ENCODE results near the gene ZNF646. TPM values are rescaled to one million over a fixed set of nuclear protein-coding genes. Genes with fewer than 3 reads are reported as not detected.
A peak's percentile ranks its signal among the peaks of the same experiment; 100 is the strongest.

Gene ZNF646
- total RNA-seq, 6 experiments from 2014 or later = 13.0 to 16.3 (median 14.7) TPM

- H3K4me3 Mint-ChIP-seq = no peak overlapping the region
- no peaks in the 10 kb centered on the region for H3K9me3 Mint-ChIP-seq
- H3K36me3 Mint-ChIP-seq (ENCODE audit: low read depth) = peaks cover 6% of the 10 kb centered on the region
- peaks cover 3% of the 10 kb centered on the region for H3K27me3 Mint-ChIP-seq (ENCODE audit: insufficient read depth)
- H3K27ac Mint-ChIP-seq = no peak overlapping the region
- H3K4me1 Mint-ChIP-seq (ENCODE audit: low read depth) = peaks cover 10% of the 10 kb centered on the region
- no peak for TF ChIP-seq CTCF (IDR thresholded peaks at IDR 0.05)
- DNase-seq = no peak
These were observed 12.3 kb downstream of the ZNF646 start for GRCh38 chr16:31086629-31086906.

- Mint-ChIP-seq H3K4me1 (ENCODE audit: low read depth) (peaks cover 14% of the 10 kb centered on the region), H3K27me3 (ENCODE audit: insufficient read depth) (peaks cover 3% of the 10 kb centered on the region), H3K9me3 (no peaks in the 10 kb centered on the region), H3K4me3 (no peak overlapping the region), H3K27ac (no peak overlapping the region), H3K36me3 (ENCODE audit: low read depth) (peaks cover 6% of the 10 kb centered on the region)
- no peak for DNase-seq
- TF ChIP-seq CTCF (IDR thresholded peaks at IDR 0.05) = no peak
These were observed 13.3 kb downstream of the ZNF646 start for GRCh38 chr16:31087481-31087880.

GRCh38 chr16:31087971-31088370 is 13.7 kb downstream of the ZNF646 start:
- no peak for DNase-seq
- Mint-ChIP-seq H3K27me3 (ENCODE audit: insufficient read depth) (peaks cover 3% of the 10 kb centered on the region), H3K27ac (no peak overlapping the region), H3K36me3 (ENCODE audit: low read depth) (peaks cover 6% of the 10 kb centered on the region), H3K4me3 (no peak overlapping the region), H3K4me1 (ENCODE audit: low read depth) (peaks cover 17% of the 10 kb centered on the region), H3K9me3 (no peaks in the 10 kb centered on the region)
- no peak for TF ChIP-seq CTCF (IDR thresholded peaks at IDR 0.05)

- Mint-ChIP-seq H3K4me3 (no peak within 1 kb of the TSS), H3K9me3 (no peaks in the 10 kb centered on the region), H3K27ac (peak within 1 kb of the TSS; percentile 13; the same call in 1 of the 2 replicates), H3K36me3 (ENCODE audit: low read depth) (peaks cover 6% of the 10 kb centered on the region), H3K27me3 (ENCODE audit: insufficient read depth) (peaks cover 3% of the 10 kb centered on the region), H3K4me1 (ENCODE audit: low read depth) (peaks cover 22% of the 10 kb centered on the region)
- no peak for DNase-seq
- no peak for TF ChIP-seq CTCF (IDR thresholded peaks at IDR 0.05)
These were observed 14.4 kb downstream of the ZNF646 start, which contains the start of gene PRSS53 for GRCh38 chr16:31088459-31089183. PRSS53 (minus strand) TSS chr16:31088943; CDS start chr16:31088809, 134 bp downstream.

GRCh38 chr16:31089199-31089598 is 15.0 kb downstream of the ZNF646 start:
- H3K9me3 Mint-ChIP-seq = no peaks in the 10 kb centered on the region

More at GRCh38 chr16:31089199-31089598, 15.0 kb downstream of the ZNF646 start:
- H3K27ac Mint-ChIP-seq = peak overlapping the region; percentile 13; the same call in 1 of the 2 replicates
- TF ChIP-seq CTCF (IDR thresholded peaks at IDR 0.05) = no peak
- H3K27me3 Mint-ChIP-seq (ENCODE audit: insufficient read depth) = peaks cover 5% of the 10 kb centered on the region
- no peak for DNase-seq
- no peak overlapping the region for H3K4me3 Mint-ChIP-seq
- H3K36me3 Mint-ChIP-seq (ENCODE audit: low read depth) = peaks cover 6% of the 10 kb centered on the region
- H3K4me1 Mint-ChIP-seq (ENCODE audit: low read depth) = peaks cover 28% of the 10 kb centered on the region

Data from HFFc6 (cell line).